H1 (cell line): ENCODE measurements around the gene MTTP. TPM values are rescaled to one million over a fixed set of nuclear protein-coding genes. Genes with fewer than 3 reads are reported as not detected.

Source experiments
- CBX8 ChIP-seq: fragments of 300-800, 300-1000 bp; sonication (generic); IDR thresholded peaks from 2 replicates; pipeline ENCODE4 v1.7.1; 2016; ENCODE audit warnings: low read depth, low read length, borderline replicate concordance
- polyA plus RNA-seq, 7 experiments: library from polyadenylated mRNA; depleted of rRNA in 3 of 7; stranded (reverse) in 5 of 7; unstranded in 2 of 7; fragments of >200 nt in 5 of 7; fragments of 200-250 nt in 2 of 7; gene quantifications; 1 replicate in 5 of 7; 2 replicates in 1 of 7; 4 replicates in 1 of 7; pipeline versions ENCODE4 v1.2.1 to v1.2.3, GENCODE V29; 2011 to 2013; ENCODE audit warnings: missing spikeins in 2 of 7, mixed read lengths in 2 of 7
- total RNA-seq: library from RNA; stranded (reverse); fragmentation: NEBNext Ultra II Directional; extraction: Animal tissue kit (Norgen Biotek cat#: 25700); gene quantifications from 2 replicates; pipeline ENCODE4 v1.2.1, GENCODE V29; 2021
- TF ChIP-seq, protein P1 (sequence below): fragments of 300-600 bp; sonication (generic); IDR thresholded peaks from 2 replicates; pipeline ENCODE4 v1.7.1; 2012; ENCODE audit warnings: low read length, moderate library complexity, mild to moderate bottlenecking, inconsistent platforms; ENCODE audit not compliant: insufficient replicate concordance

The MTTP gene
- total and polyA plus RNA-seq, 2 of the 8 experiments (the other 6 are each of a cell fraction or from before 2014, with no cell fraction given): 0.12 to 0.26 TPM

- TF ChIP-seq, protein P1, sequence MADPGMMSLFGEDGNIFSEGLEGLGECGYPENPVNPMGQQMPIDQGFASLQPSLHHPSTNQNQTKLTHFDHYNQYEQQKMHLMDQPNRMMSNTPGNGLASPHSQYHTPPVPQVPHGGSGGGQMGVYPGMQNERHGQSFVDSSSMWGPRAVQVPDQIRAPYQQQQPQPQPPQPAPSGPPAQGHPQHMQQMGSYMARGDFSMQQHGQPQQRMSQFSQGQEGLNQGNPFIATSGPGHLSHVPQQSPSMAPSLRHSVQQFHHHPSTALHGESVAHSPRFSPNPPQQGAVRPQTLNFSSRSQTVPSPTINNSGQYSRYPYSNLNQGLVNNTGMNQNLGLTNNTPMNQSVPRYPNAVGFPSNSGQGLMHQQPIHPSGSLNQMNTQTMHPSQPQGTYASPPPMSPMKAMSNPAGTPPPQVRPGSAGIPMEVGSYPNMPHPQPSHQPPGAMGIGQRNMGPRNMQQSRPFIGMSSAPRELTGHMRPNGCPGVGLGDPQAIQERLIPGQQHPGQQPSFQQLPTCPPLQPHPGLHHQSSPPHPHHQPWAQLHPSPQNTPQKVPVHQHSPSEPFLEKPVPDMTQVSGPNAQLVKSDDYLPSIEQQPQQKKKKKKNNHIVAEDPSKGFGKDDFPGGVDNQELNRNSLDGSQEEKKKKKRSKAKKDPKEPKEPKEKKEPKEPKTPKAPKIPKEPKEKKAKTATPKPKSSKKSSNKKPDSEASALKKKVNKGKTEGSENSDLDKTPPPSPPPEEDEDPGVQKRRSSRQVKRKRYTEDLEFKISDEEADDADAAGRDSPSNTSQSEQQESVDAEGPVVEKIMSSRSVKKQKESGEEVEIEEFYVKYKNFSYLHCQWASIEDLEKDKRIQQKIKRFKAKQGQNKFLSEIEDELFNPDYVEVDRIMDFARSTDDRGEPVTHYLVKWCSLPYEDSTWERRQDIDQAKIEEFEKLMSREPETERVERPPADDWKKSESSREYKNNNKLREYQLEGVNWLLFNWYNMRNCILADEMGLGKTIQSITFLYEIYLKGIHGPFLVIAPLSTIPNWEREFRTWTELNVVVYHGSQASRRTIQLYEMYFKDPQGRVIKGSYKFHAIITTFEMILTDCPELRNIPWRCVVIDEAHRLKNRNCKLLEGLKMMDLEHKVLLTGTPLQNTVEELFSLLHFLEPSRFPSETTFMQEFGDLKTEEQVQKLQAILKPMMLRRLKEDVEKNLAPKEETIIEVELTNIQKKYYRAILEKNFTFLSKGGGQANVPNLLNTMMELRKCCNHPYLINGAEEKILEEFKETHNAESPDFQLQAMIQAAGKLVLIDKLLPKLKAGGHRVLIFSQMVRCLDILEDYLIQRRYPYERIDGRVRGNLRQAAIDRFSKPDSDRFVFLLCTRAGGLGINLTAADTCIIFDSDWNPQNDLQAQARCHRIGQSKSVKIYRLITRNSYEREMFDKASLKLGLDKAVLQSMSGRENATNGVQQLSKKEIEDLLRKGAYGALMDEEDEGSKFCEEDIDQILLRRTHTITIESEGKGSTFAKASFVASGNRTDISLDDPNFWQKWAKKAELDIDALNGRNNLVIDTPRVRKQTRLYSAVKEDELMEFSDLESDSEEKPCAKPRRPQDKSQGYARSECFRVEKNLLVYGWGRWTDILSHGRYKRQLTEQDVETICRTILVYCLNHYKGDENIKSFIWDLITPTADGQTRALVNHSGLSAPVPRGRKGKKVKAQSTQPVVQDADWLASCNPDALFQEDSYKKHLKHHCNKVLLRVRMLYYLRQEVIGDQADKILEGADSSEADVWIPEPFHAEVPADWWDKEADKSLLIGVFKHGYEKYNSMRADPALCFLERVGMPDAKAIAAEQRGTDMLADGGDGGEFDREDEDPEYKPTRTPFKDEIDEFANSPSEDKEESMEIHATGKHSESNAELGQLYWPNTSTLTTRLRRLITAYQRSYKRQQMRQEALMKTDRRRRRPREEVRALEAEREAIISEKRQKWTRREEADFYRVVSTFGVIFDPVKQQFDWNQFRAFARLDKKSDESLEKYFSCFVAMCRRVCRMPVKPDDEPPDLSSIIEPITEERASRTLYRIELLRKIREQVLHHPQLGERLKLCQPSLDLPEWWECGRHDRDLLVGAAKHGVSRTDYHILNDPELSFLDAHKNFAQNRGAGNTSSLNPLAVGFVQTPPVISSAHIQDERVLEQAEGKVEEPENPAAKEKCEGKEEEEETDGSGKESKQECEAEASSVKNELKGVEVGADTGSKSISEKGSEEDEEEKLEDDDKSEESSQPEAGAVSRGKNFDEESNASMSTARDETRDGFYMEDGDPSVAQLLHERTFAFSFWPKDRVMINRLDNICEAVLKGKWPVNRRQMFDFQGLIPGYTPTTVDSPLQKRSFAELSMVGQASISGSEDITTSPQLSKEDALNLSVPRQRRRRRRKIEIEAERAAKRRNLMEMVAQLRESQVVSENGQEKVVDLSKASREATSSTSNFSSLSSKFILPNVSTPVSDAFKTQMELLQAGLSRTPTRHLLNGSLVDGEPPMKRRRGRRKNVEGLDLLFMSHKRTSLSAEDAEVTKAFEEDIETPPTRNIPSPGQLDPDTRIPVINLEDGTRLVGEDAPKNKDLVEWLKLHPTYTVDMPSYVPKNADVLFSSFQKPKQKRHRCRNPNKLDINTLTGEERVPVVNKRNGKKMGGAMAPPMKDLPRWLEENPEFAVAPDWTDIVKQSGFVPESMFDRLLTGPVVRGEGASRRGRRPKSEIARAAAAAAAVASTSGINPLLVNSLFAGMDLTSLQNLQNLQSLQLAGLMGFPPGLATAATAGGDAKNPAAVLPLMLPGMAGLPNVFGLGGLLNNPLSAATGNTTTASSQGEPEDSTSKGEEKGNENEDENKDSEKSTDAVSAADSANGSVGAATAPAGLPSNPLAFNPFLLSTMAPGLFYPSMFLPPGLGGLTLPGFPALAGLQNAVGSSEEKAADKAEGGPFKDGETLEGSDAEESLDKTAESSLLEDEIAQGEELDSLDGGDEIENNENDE: no peak
- TF ChIP-seq CBX8: no peak
These were observed at the start of gene MTTP (continued) for GRCh38 chr4:99574530-99575324.
